Skeletal muscle tissue (tissue), 4 donors: ENCODE results near the gene ACP4. TPM values are rescaled to one million over a fixed set of nuclear protein-coding genes. Genes with fewer than 3 reads are reported as not detected.
"Not testable (repeated sequence)": the region's sequence is repeated elsewhere in the genome, so short reads cannot be mapped to it uniquely, and the experiment has no call there.

ENCODE experiments used
- H3K27ac ChIP-seq: one replicate; pipeline ENCODE4 v1.7.0; 2013; ENCODE audit warnings: mild to moderate bottlenecking, low read depth, low read length, inconsistent platforms
- H3K27me3 ChIP-seq, 3 donors: one replicate each; pipeline ENCODE4 v1.7.0; 2013; ENCODE audit warnings: low read length in 3 of 3; ENCODE audit not compliant: control insufficient read depth in 3 of 3, insufficient read depth in 3 of 3
- H3K36me3 ChIP-seq, 3 donors: one replicate each; pipeline ENCODE4 v1.7.0; 2013; ENCODE audit warnings: low read length in 3 of 3; ENCODE audit not compliant: control insufficient read depth in 3 of 3, insufficient read depth in 3 of 3
- H3K4me1 ChIP-seq, 3 donors: one replicate each; pipeline ENCODE4 v1.7.0; 2013; ENCODE audit warnings: low read length in 3 of 3, mild to moderate bottlenecking in 3 of 3; ENCODE audit not compliant: control insufficient read depth in 3 of 3, insufficient read depth in 3 of 3
- H3K4me3 ChIP-seq, 3 donors: one replicate each; pipeline ENCODE4 v1.7.0; 2013; ENCODE audit warnings: low read length in 3 of 3
- H3K9ac ChIP-seq, 3 donors: one replicate each; pipeline ENCODE4 v1.7.0; 2013; ENCODE audit warnings: low read length in 3 of 3, mild to moderate bottlenecking in 3 of 3, moderate library complexity in 2 of 3, low read depth in 1 of 3
- H3K9me3 ChIP-seq, 3 donors: one replicate each; pipeline ENCODE4 v1.7.0; 2013; ENCODE audit warnings: low read length in 3 of 3; ENCODE audit not compliant: control insufficient read depth in 3 of 3
- total RNA-seq: library from RNA; depleted of rRNA; stranded (reverse); fragments of >200 nt; gene quantifications from one replicate; pipeline ENCODE4 v1.2.3, GENCODE V29; 2014
- donor health status: Osteomylitis.

The ACP4 gene
- total RNA-seq, 1 donor from 2014 or later = not detected

GRCh38 chr19:50772912-50773311 is 17.3 kb upstream of the ACP4 start:
- H3K27me3 ChIP-seq = peaks cover 10 to 23% (median 11%) of the 10 kb centered on the region in 3 donors
- H3K4me1 ChIP-seq, H3K4me3 ChIP-seq: not testable (repeated sequence)

GRCh38 chr19:50773454-50773853 is 16.8 kb upstream of the ACP4 start:
- H3K4me1 ChIP-seq, H3K27ac ChIP-seq, H3K9me3 ChIP-seq, H3K9ac ChIP-seq, H3K36me3 ChIP-seq, H3K4me3 ChIP-seq: not testable (repeated sequence)
- peaks cover 15 to 28% (median 17%) of the 10 kb centered on the region in 3 donors for H3K27me3 ChIP-seq

More at GRCh38 chr19:50772912-50773311, 17.3 kb upstream of the ACP4 start:
- H3K36me3 ChIP-seq, H3K27ac ChIP-seq, H3K9me3 ChIP-seq, H3K9ac ChIP-seq: not testable (repeated sequence)

- H3K9ac ChIP-seq = no peak overlapping the region
- H3K36me3 ChIP-seq = no peaks in the 10 kb centered on the region
- no peak overlapping the region for H3K27ac ChIP-seq
- H3K9me3 ChIP-seq = peaks cover 0 to 4% (median 0%) of the 10 kb centered on the region in 3 donors
- no peak overlapping the region for H3K4me3 ChIP-seq
- H3K4me1 ChIP-seq = no peaks in the 10 kb centered on the region
- H3K27me3 ChIP-seq = peaks cover 42 to 46% (median 43%) of the 10 kb centered on the region in 3 donors
These were observed 14.1 kb upstream of the ACP4 start for GRCh38 chr19:50776131-50776530.

- H3K9me3 ChIP-seq = peaks cover 0 to 3% (median 0%) of the 10 kb centered on the region in 3 donors
- no peak overlapping the region for H3K4me3 ChIP-seq
- no peak overlapping the region for H3K27ac ChIP-seq
- no peak overlapping the region for H3K9ac ChIP-seq
- H3K36me3 ChIP-seq = no peaks in the 10 kb centered on the region
- no peaks in the 10 kb centered on the region for H3K4me1 ChIP-seq
- peaks cover 44 to 47% (median 46%) of the 10 kb centered on the region in 3 donors for H3K27me3 ChIP-seq
These were observed 13.0 kb upstream of the ACP4 start for GRCh38 chr19:50777261-50777660.

GRCh38 chr19:50777830-50778303 is 12.3 kb upstream of the ACP4 start:
- Histone ChIP-seq H3K9ac (peak overlapping the region in 1 of 3 donors; percentile 10), H3K27me3 (peaks cover 49 to 53% (median 51%) of the 10 kb centered on the region in 3 donors), H3K4me3 (no peak overlapping the region), H3K27ac (no peak overlapping the region), H3K9me3 (no peaks in the 10 kb centered on the region), H3K36me3 (no peaks in the 10 kb centered on the region), H3K4me1 (no peaks in the 10 kb centered on the region)

GRCh38 chr19:50778906-50779430 is 11.2 kb upstream of the ACP4 start:
- no peak overlapping the region for H3K9ac ChIP-seq
- no peak overlapping the region for H3K27ac ChIP-seq
- H3K4me1 ChIP-seq = peaks cover 0 to 2% (median 0%) of the 10 kb centered on the region in 3 donors
- no peaks in the 10 kb centered on the region for H3K9me3 ChIP-seq
- H3K27me3 ChIP-seq = peaks cover 51 to 55% (median 54%) of the 10 kb centered on the region in 3 donors
- H3K4me3 ChIP-seq = no peak overlapping the region
- H3K36me3 ChIP-seq = no peaks in the 10 kb centered on the region

- no peaks in the 10 kb centered on the region for H3K9me3 ChIP-seq
- peaks cover 50 to 55% (median 54%) of the 10 kb centered on the region in 3 donors for H3K27me3 ChIP-seq
- no peak overlapping the region for H3K9ac ChIP-seq
- H3K4me1 ChIP-seq = peaks cover 0 to 2% (median 0%) of the 10 kb centered on the region in 3 donors
- H3K27ac ChIP-seq = no peak overlapping the region
- no peak overlapping the region for H3K4me3 ChIP-seq
- H3K36me3 ChIP-seq = no peaks in the 10 kb centered on the region
These were observed 10.4 kb upstream of the ACP4 start for GRCh38 chr19:50779504-50780457.

GRCh38 chr19:50780753-50781435 is 9.3 kb upstream of the ACP4 start:
- Histone ChIP-seq H3K9ac (no peak overlapping the region), H3K36me3 (no peaks in the 10 kb centered on the region), H3K4me1 (peaks cover 0 to 2% (median 0%) of the 10 kb centered on the region in 3 donors), H3K4me3 (no peak overlapping the region), H3K27me3 (peaks cover 45 to 55% (median 51%) of the 10 kb centered on the region in 3 donors), H3K9me3 (no peaks in the 10 kb centered on the region), H3K27ac (no peak overlapping the region)

GRCh38 chr19:50783848-50784152 is 6.4 kb upstream of the ACP4 start:
- peaks cover 26 to 36% (median 35%) of the 10 kb centered on the region in 3 donors for H3K27me3 ChIP-seq

More at GRCh38 chr19:50783848-50784152, 6.4 kb upstream of the ACP4 start:
- H3K4me3 ChIP-seq, H3K9ac ChIP-seq, H3K36me3 ChIP-seq, H3K27ac ChIP-seq, H3K4me1 ChIP-seq, H3K9me3 ChIP-seq: not testable (repeated sequence)
